ENCODE measurements around the gene GINS1.

The GINS1 gene

DNA sequence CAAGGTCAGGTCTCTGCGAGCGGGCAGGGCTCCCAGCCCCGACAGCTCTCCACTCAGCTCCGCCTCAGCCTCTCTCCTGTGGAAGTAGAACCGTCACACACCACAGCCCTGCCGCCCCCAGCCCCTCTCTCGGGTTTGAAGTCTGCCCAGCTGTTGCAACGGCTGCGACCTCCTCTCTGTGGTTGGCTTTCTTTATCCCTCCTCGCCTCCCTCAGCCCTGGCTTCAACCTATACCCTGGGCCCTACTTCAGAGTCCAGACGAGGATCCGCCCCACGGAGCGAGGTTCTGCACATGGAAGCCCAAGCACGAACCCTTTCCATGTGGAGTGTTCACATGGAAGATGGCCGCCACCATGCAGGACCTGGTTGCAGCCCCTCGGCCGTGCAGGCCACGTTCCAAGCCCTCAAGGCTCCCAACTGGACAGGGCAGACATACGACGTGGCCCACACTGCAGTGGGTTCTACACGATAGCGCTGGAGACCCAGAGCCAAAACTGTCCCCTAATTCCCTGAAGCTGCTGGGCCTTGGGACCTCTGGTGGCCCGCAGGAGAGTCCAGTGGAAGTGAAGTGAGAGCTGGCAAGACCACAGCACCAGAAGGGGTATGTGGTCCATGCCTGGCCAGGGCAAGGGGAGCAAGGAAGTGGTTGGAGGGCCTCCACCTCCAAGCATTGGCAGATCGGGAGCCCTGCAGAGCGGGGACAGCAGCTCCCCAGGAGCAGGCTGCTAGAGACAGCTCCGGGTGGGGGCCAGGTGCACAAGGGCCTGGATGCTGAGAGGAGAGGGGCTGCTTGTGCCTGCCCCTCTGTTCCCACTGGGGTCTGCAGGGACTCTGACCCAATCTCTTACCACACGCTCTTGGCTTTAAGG, 69.8 kb downstream of the GINS1 start:
- Histone ChIP-seq H3K27ac (ENCODE audit: low read length) (no peak overlapping the region), H3K9me3 (ENCODE audit: control insufficient read depth in 2 of 2, low read length in 2 of 2) (no peaks in the 10 kb centered on the region), H3K27me3 (ENCODE audit: control insufficient read depth in 1 of 2, insufficient read depth in 2 of 2, low read length in 2 of 2) (no peaks in the 10 kb centered on the region), H3K9ac (ENCODE audit: low read length in 2 of 2) (no peak overlapping the region), H3K36me3 (ENCODE audit: control insufficient read depth in 2 of 2, insufficient read depth in 2 of 2, low read length in 2 of 2) (peaks cover 4 to 18% of the 10 kb centered on the region in 2 donors), H3K4me1 (ENCODE audit: control insufficient read depth, insufficient read depth, low read length) (no peaks in the 10 kb centered on the region), H3K4me3 (ENCODE audit: low read length in 2 of 2) (no peak overlapping the region)

DNA sequence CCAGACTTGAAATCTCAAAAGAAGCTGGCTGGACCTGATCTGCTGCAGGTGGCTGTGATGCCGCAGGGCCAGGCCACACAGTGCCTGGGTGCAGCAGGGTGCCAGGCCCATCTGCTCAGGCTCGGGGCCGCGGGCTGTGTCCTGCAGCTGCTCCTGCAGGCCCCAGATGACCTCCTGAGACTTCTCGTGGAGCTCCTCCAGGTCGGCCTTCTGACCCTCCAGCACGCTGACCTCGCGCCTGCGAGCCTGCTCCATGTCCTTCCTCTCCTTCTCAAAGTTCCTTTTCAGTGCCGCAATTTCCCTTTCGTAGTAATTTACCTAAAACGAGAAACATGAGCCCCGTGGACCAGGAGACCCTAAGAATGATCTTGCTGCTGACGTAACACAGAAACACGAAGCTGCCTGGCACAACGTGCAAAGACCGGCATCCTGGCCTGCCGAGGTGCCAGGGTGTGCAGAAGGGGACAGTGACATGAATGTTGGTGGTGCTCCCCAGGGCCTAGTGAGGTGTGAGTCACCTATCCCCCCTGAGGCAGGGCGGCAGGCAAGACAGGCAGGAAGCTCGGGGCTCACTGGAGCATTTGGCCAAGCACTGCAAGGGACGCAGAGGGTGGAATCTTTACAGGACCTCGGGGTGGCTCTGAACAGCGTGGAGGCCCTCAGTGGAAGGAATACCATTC, 71.6 kb downstream of the GINS1 start:
- Histone ChIP-seq H3K9ac (ENCODE audit: low read length in 2 of 2) (no peak overlapping the region), H3K27me3 (ENCODE audit: control insufficient read depth in 1 of 2, insufficient read depth in 2 of 2, low read length in 2 of 2) (no peaks in the 10 kb centered on the region), H3K27ac (ENCODE audit: low read length) (no peak overlapping the region), H3K9me3 (ENCODE audit: control insufficient read depth in 2 of 2, low read length in 2 of 2) (no peaks in the 10 kb centered on the region), H3K4me1 (ENCODE audit: control insufficient read depth, insufficient read depth, low read length) (no peaks in the 10 kb centered on the region), H3K4me3 (ENCODE audit: low read length in 2 of 2) (no peak overlapping the region), H3K36me3 (ENCODE audit: control insufficient read depth in 2 of 2, insufficient read depth in 2 of 2, low read length in 2 of 2) (peaks cover 10 to 18% of the 10 kb centered on the region in 2 donors)

DNA sequence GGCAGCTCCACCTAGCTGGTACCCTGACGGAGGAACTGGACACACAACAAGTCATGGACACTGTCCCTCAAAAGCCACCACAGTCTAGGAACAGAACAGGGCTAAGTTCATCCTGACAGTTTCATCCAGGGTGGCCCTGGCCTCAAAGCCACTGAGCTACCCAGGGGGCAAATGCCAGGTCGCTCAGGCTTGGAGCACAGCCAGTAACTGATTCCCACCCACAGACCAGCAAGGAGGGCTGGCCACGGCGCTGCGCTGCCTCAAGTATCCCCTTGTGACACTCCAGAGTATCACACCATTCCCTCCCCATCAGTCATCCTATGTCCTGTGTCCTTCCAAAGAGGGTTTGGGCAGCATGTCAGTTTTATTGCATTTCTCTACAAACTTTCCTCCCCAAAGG, 72.2 kb downstream of the GINS1 start:
- Histone ChIP-seq H3K4me3 (ENCODE audit: low read length in 2 of 2) (no peak overlapping the region), H3K27ac (ENCODE audit: low read length) (no peak overlapping the region), H3K9me3 (ENCODE audit: control insufficient read depth in 2 of 2, low read length in 2 of 2) (no peaks in the 10 kb centered on the region), H3K9ac (ENCODE audit: low read length in 2 of 2) (no peak overlapping the region), H3K36me3 (ENCODE audit: control insufficient read depth in 2 of 2, insufficient read depth in 2 of 2, low read length in 2 of 2) (peaks cover 10 to 18% of the 10 kb centered on the region in 2 donors), H3K27me3 (ENCODE audit: control insufficient read depth in 1 of 2, insufficient read depth in 2 of 2, low read length in 2 of 2) (no peaks in the 10 kb centered on the region), H3K4me1 (ENCODE audit: control insufficient read depth, insufficient read depth, low read length) (no peaks in the 10 kb centered on the region)

DNA sequence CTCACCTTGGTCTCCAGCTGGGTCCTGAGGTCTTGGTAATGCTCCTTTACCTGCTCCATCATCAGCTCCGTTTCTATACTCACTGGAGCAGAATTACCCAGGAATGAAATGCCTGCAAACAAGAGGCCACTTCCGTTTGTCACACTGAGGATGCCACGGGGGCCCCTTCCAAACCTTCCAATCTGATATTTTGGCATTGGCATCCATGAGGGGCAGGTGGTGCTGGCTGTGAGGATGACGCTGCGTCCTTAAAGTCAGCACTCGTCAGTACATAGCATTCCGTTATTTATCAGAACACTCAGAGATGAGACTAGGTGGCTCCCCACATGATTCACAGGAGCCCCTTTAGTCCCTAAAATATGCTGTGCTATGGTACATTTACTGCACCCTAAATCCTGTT, 72.7 kb downstream of the GINS1 start:
- no peak overlapping the region for H3K9ac ChIP-seq (ENCODE audit: low read length in 2 of 2)

DNA sequence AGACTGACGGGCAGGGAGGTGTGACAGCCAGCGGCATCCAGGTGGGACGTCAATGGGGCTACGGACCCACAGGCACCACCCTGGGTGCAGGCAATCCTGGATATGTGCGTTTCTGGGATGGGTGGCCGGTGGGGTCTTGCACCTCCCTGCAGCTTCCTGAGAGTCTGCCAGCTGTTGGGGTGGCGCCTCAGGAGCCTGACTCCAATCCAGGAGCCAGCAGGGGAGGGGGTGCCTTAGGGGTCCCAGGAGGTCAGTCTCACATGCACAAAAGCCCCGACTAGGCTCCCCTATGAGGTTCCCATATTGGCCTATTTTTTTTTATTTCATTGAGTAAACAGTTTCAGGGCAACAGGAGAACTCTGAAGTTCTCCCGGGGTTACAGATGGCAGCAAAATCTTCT, 73.3 kb downstream of the GINS1 start:
- no peaks in the 10 kb centered on the region for H3K9me3 ChIP-seq (ENCODE audit: control insufficient read depth in 2 of 2, low read length in 2 of 2)
- no peaks in the 10 kb centered on the region for H3K27me3 ChIP-seq (ENCODE audit: control insufficient read depth in 1 of 2, insufficient read depth in 2 of 2, low read length in 2 of 2)
- H3K4me3 ChIP-seq (ENCODE audit: low read length in 2 of 2): no peak overlapping the region
- no peaks in the 10 kb centered on the region for H3K4me1 ChIP-seq (ENCODE audit: control insufficient read depth, insufficient read depth, low read length)
- peaks cover 14 to 18% of the 10 kb centered on the region in 2 donors for H3K36me3 ChIP-seq (ENCODE audit: control insufficient read depth in 2 of 2, insufficient read depth in 2 of 2, low read length in 2 of 2)
- H3K9ac ChIP-seq (ENCODE audit: low read length in 2 of 2): no peak overlapping the region
- no peak overlapping the region for H3K27ac ChIP-seq (ENCODE audit: low read length)

More for the DNA sequence above, 72.7 kb downstream of the GINS1 start:
- Histone ChIP-seq H3K4me3 (ENCODE audit: low read length in 2 of 2) (no peak overlapping the region), H3K4me1 (ENCODE audit: control insufficient read depth, insufficient read depth, low read length) (no peaks in the 10 kb centered on the region), H3K36me3 (ENCODE audit: control insufficient read depth in 2 of 2, insufficient read depth in 2 of 2, low read length in 2 of 2) (peaks cover 11 to 18% of the 10 kb centered on the region in 2 donors), H3K27ac (ENCODE audit: low read length) (no peak overlapping the region), H3K27me3 (ENCODE audit: control insufficient read depth in 1 of 2, insufficient read depth in 2 of 2, low read length in 2 of 2) (no peaks in the 10 kb centered on the region), H3K9me3 (ENCODE audit: control insufficient read depth in 2 of 2, low read length in 2 of 2) (no peaks in the 10 kb centered on the region)

DNA sequence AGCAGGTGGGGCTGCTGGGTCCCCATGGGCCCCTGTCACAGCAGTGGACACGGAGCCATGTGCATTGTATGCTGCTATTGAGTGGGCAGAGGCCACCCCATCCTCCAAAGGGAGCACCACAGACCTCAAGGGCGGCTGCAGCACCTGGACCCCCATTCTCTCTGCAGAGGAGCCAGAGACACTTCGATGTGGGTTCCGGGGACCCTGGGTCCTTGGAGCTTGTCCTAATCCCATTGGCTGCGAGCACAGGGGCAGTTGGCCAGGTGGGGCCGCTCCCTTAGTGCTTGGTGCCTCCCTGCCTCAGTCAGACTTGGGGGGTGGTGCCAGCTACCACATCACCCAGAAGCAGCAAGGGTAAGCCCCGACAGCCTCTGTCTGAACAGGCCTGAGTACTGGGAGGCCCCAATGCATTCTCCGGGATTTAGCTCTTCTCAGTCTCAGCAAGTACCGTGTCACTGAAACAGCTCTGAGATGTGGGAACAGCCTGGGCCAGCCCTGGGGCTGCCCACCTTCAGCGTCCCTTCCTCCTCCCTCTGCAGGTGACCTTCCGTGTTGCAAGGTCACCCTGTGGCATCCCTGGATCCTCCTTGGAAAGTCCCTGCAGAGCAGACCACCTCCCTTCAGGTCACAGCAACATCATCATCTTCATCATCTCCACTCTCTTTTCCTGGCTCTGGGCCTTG, 73.9 kb downstream of the GINS1 start:
- no peak overlapping the region for H3K9ac ChIP-seq (ENCODE audit: low read length in 2 of 2)
- H3K27me3 ChIP-seq (ENCODE audit: control insufficient read depth in 1 of 2, insufficient read depth in 2 of 2, low read length in 2 of 2): no peaks in the 10 kb centered on the region
- no peak overlapping the region for H3K4me3 ChIP-seq (ENCODE audit: low read length in 2 of 2)
- peaks cover 14 to 18% of the 10 kb centered on the region in 2 donors for H3K36me3 ChIP-seq (ENCODE audit: control insufficient read depth in 2 of 2, insufficient read depth in 2 of 2, low read length in 2 of 2)
- H3K9me3 ChIP-seq (ENCODE audit: control insufficient read depth in 2 of 2, low read length in 2 of 2): no peaks in the 10 kb centered on the region
- H3K4me1 ChIP-seq (ENCODE audit: control insufficient read depth, insufficient read depth, low read length): no peaks in the 10 kb centered on the region
- H3K27ac ChIP-seq (ENCODE audit: low read length): no peak overlapping the region

DNA sequence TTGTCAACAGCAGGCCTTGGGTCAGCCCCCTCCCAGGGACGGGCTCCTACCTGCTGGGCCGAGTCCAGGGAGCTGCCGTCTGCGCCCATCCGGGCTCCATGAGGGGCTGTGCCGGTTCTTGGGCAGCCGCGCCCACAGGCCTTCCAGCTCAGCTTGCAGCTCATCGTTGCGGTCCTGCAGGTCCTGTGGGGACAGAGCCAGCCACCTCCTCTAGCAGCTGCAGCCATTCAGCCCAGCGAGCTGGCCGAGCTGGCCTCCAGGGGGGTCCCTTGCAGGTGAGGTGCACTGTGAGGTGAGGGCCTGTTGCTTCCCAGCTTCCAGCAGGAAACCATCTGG, 74.4 kb downstream of the GINS1 start:
- no peak overlapping the region for H3K4me3 ChIP-seq (ENCODE audit: low read length in 2 of 2)
- peaks cover 15 to 18% of the 10 kb centered on the region in 2 donors for H3K36me3 ChIP-seq (ENCODE audit: control insufficient read depth in 2 of 2, insufficient read depth in 2 of 2, low read length in 2 of 2)
- no peak overlapping the region for H3K27ac ChIP-seq (ENCODE audit: low read length)
- no peaks in the 10 kb centered on the region for H3K27me3 ChIP-seq (ENCODE audit: control insufficient read depth in 1 of 2, insufficient read depth in 2 of 2, low read length in 2 of 2)
- no peak overlapping the region for H3K9ac ChIP-seq (ENCODE audit: low read length in 2 of 2)
- H3K4me1 ChIP-seq (ENCODE audit: control insufficient read depth, insufficient read depth, low read length): no peaks in the 10 kb centered on the region
- no peaks in the 10 kb centered on the region for H3K9me3 ChIP-seq (ENCODE audit: control insufficient read depth in 2 of 2, low read length in 2 of 2)

DNA sequence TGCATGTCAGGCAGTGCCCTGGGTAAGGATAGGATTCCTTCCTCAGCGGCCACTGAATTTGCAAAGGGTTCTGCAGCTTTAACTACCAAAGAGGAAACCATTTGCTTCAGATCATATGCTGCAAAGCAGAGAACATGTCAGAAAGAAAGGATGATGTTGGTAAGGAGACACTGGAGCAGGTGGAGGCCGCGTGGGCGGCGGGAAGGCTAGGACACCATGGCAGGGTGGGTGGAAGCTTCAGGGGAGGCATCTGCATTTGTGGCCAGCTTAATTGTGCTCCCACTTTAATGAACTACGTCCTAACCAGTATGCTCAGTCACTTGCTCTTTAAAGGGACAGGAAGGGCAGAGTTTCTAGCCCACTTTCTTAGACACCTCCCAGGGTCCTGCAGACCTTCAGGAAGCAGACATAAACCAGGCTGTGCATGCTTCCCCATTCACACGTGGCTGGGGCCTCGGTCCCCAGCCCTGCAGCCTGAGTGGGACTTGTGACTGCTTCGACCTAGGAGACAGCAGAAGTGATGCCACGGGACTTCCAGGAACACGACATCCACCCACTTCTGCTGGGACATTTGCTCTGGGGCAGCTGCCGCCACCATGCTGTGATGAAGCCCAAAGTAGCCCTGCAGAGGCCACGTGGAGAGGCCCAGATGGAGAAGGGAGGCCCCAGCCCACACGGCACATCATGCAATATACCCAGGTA, 76.1 kb downstream of the GINS1 start:
- H3K4me1 ChIP-seq (ENCODE audit: control insufficient read depth, insufficient read depth, low read length): no peaks in the 10 kb centered on the region
- H3K27me3 ChIP-seq (ENCODE audit: control insufficient read depth in 1 of 2, insufficient read depth in 2 of 2, low read length in 2 of 2): no peaks in the 10 kb centered on the region
- peaks cover 15 to 19% of the 10 kb centered on the region in 2 donors for H3K36me3 ChIP-seq (ENCODE audit: control insufficient read depth in 2 of 2, insufficient read depth in 2 of 2, low read length in 2 of 2)
- no peaks in the 10 kb centered on the region for H3K9me3 ChIP-seq (ENCODE audit: control insufficient read depth in 2 of 2, low read length in 2 of 2)
- H3K4me3 ChIP-seq (ENCODE audit: low read length in 2 of 2): no peak overlapping the region
- H3K27ac ChIP-seq (ENCODE audit: low read length): no peak overlapping the region
- no peak overlapping the region for H3K9ac ChIP-seq (ENCODE audit: low read length in 2 of 2)

DNA sequence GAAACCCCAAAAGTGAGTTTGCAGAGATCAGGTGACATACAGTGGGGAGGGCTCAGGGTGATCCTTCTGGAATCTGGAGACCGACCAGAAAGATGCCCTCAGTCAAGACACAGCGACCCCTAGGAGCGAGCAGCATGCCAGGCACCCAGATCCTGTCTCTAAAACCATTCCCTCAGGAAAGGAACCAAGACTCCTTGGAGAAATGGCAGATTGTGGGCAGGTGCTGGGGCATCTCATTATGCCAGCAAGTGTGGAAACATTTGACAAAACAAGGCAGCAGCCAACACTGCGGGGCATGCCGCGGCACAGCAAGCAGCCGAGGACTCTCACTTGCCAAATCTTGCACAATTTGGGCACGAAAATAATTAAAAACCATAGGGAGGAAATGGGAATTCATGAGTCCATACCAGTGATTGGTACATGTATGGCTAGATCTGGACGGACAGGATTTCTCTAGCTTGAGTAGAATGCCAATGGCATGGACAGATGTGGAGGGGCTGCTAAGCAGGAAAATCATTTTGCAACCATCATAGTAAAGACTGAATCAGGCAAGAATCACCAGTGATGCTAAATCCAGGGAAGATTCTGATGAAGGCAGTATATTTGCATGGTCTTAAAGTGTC, 76.9 kb downstream of the GINS1 start:
- Histone ChIP-seq H3K27ac (ENCODE audit: low read length) (no peak overlapping the region), H3K9ac (ENCODE audit: low read length in 2 of 2) (no peak overlapping the region), H3K4me1 (ENCODE audit: control insufficient read depth, insufficient read depth, low read length) (no peaks in the 10 kb centered on the region), H3K36me3 (ENCODE audit: control insufficient read depth in 2 of 2, insufficient read depth in 2 of 2, low read length in 2 of 2) (peaks cover 15 to 16% of the 10 kb centered on the region in 2 donors), H3K9me3 (ENCODE audit: control insufficient read depth in 2 of 2, low read length in 2 of 2) (no peaks in the 10 kb centered on the region), H3K27me3 (ENCODE audit: control insufficient read depth in 1 of 2, insufficient read depth in 2 of 2, low read length in 2 of 2) (no peaks in the 10 kb centered on the region), H3K4me3 (ENCODE audit: low read length in 2 of 2) (no peak overlapping the region)

DNA sequence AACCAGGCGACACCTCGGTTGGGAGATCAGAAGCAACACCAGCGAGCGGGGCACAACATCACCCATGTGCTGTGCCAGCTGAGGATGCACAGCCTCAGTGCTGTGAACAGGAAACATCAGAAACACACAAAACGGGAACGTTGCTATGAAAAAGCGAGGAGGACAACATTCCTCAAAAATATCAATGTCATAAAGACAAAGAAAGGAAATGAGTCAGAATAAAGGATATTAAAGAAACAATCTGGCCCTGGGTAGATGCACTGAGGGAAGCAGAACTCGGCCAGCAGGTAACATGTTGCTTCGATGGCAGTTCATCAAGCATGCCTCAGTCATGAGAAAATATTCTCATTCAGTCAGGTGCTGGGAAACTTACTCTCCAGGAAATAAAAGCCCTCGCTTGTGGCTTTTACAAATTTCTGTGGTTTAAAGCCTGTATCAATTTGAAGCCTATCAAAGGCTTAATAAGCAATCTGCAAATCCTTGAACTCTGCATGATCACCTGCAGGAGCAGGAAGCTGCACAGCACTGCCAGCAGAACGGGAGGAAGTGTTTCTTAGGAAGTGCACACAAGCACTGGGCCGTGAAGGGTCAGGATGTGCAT, 77.5 kb downstream of the GINS1 start:
- no peaks in the 10 kb centered on the region for H3K9me3 ChIP-seq (ENCODE audit: control insufficient read depth in 2 of 2, low read length in 2 of 2)
- H3K36me3 ChIP-seq (ENCODE audit: control insufficient read depth in 2 of 2, insufficient read depth in 2 of 2, low read length in 2 of 2): peaks cover 11 to 17% of the 10 kb centered on the region in 2 donors
- no peaks in the 10 kb centered on the region for H3K4me1 ChIP-seq (ENCODE audit: control insufficient read depth, insufficient read depth, low read length)

More for the DNA sequence above, 77.5 kb downstream of the GINS1 start:
- Histone ChIP-seq H3K4me3 (ENCODE audit: low read length in 2 of 2) (no peak overlapping the region), H3K9ac (ENCODE audit: low read length in 2 of 2) (no peak overlapping the region), H3K27me3 (ENCODE audit: control insufficient read depth in 1 of 2, insufficient read depth in 2 of 2, low read length in 2 of 2) (no peaks in the 10 kb centered on the region), H3K27ac (ENCODE audit: low read length) (no peak overlapping the region)
